ENCODE data around the gene AK3. TPM values are rescaled to one million over a fixed set of nuclear protein-coding genes. Genes with fewer than 3 reads are reported as not detected.

Gene AK3
- total RNA-seq, 5 donors from 2014 or later (not counting 1 experiment from before 2014, with no cell fraction given): 20.0 to 25.7 (median 23.1) TPM

DNA sequence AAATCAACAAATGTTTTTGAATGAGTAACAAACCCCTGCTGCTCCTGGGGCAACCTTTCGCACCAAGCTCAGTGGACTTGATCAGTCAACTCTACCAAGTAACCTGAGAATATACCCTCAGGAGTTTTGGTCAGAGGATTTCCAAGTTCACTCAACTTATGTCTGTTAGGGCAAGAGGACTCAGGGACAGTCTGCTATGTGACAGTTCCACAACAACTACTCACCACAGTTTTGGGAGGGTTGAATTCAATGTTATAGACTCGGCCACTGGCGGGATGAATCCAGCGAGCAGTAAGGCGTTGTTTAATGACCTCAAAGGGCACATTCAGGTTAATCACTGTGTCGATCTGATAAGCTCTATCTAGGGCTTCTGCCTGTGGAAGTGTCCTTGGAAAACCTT, 22.1 kb downstream of the AK3 start:
- H3K4me1 Mint-ChIP-seq: no peaks in the 10 kb centered on the region
- peaks cover under 1 to 60% of the 10 kb centered on the region in 2 donors for H3K36me3 ChIP-seq (ENCODE audit: control insufficient read depth in 2 of 2, extremely low read depth in 1 of 2, insufficient read depth in 1 of 2, low read length in 1 of 2)
- H3K9me3 Mint-ChIP-seq: no peaks in the 10 kb centered on the region
- no peaks in the 10 kb centered on the region for H3K9me3 ChIP-seq
- H3K27me3 ChIP-seq (replicated peaks in 1 of 2; ENCODE audit: control insufficient read depth in 2 of 2, extremely low read depth in 1 of 2, insufficient read depth in 2 of 2, low read length in 1 of 2): no peaks in the 10 kb centered on the region
- peaks cover 43% of the 10 kb centered on the region for H3K36me3 Mint-ChIP-seq
- no peaks in the 10 kb centered on the region for H3K4me1 ChIP-seq (ENCODE audit: control insufficient read depth in 1 of 2, extremely low read depth in 1 of 2, insufficient read depth in 2 of 2, low read length in 2 of 2)
- no peak overlapping the region for H3K27ac ChIP-seq (ENCODE audit: low read length)
- no peaks in the 10 kb centered on the region for H3K27me3 Mint-ChIP-seq
- no peak for DNase-seq
- POLR2A ChIA-PET: no interaction called here
- no peak overlapping the region for H3K4me3 ChIP-seq (ENCODE audit: control insufficient read depth in 1 of 2, extremely low read depth in 1 of 2, low read length in 1 of 2)
- no peak overlapping the region for H3K27ac Mint-ChIP-seq
- no peak for ATAC-seq (replicated peaks in 1 of 4)
- H3K4me3 Mint-ChIP-seq: no peak overlapping the region
- 100% methylated on average over 5 of the region's 6 CpGs for WGBS (ENCODE audit: insufficient coverage)
- CTCF ChIA-PET: interaction anchor here (0.6 to 1.0 kb wide), 2 partner anchors 22 to 1183 kb away, joined by 3 to 4 read pairs; partner anchors contain the start of gene AK3 (in 1 of the 2)

DNA sequence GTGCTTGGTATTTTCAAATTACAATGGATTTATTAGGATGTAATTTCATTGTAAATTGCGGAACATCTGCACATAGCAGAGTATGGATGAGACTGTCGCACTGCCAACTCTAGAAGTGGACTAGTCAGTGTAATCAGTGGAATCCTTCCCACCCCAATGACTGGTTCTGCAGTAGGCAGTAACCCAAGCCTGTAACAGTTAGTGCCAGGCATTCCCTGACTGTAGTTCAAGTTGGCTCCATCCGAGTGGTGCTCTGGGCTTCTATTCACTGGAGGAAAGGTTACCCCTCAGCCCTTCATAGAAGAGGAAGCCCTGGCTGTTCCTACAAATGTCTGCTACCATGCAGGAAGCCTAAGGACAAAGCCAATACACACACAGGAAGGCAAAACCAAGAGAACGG, 23.2 kb downstream of the AK3 start:
- 80% methylated on average over 1 of the region's 4 CpGs for WGBS (ENCODE audit: insufficient coverage)
- Mint-ChIP-seq H3K4me3 (no peak overlapping the region), H3K27me3 (no peaks in the 10 kb centered on the region), H3K9me3 (no peaks in the 10 kb centered on the region), H3K4me1 (no peaks in the 10 kb centered on the region), H3K27ac (no peak overlapping the region), H3K36me3 (peaks cover 41% of the 10 kb centered on the region)
- DNase-seq (no peak), ATAC-seq (replicated peaks in 1 of 4) (no peak)
- Histone ChIP-seq H3K4me1 (ENCODE audit: control insufficient read depth in 1 of 2, extremely low read depth in 1 of 2, insufficient read depth in 2 of 2, low read length in 2 of 2) (no peaks in the 10 kb centered on the region), H3K27me3 (replicated peaks in 1 of 2; ENCODE audit: control insufficient read depth in 2 of 2, extremely low read depth in 1 of 2, insufficient read depth in 2 of 2, low read length in 1 of 2) (no peaks in the 10 kb centered on the region), H3K36me3 (ENCODE audit: control insufficient read depth in 2 of 2, extremely low read depth in 1 of 2, insufficient read depth in 1 of 2, low read length in 1 of 2) (peaks cover 0 to 68% of the 10 kb centered on the region in 2 donors), H3K9me3 (no peaks in the 10 kb centered on the region), H3K4me3 (ENCODE audit: control insufficient read depth in 1 of 2, extremely low read depth in 1 of 2, low read length in 1 of 2) (no peak overlapping the region), H3K27ac (ENCODE audit: low read length) (no peak overlapping the region)
- POLR2A ChIA-PET: no interaction called here
- CTCF ChIA-PET: interaction anchor here in 1 of 2 donors (0.6 kb wide), 1 partner anchor 60 kb away, joined by 3 read pairs; no protein-coding TSS in a partner anchor

DNA sequence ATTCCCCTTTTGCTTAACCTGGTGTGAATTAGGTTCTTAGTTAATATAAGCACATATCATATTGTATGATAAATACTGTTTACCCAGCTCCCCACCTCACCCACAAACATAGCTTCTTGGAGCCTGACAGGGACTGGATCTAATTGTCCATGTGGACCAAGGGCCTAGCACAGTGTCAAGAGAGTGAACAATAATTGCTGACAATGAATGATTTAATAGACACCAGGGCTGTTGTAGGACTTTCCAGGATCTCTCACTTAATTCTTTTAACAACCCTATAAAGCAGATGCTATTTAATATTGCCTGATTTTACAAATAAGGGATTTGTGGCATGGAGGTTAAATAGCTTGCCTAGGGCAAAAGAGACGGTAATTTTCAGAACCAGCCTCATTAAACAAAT, 24.8 kb downstream of the AK3 start:
- no peaks in the 10 kb centered on the region for H3K4me1 Mint-ChIP-seq
- no CpG with 5 or more reads among the region's 1 CpG for WGBS (ENCODE audit: insufficient coverage)
- no peak for DNase-seq
- CTCF ChIA-PET: interaction anchor here in 1 of 2 donors (0.8 kb wide), 1 partner anchor 65 kb away, joined by 3 read pairs; no protein-coding TSS in a partner anchor
- H3K4me3 ChIP-seq (ENCODE audit: control insufficient read depth in 1 of 2, extremely low read depth in 1 of 2, low read length in 1 of 2): no peak overlapping the region
- POLR2A ChIA-PET: interaction anchor here in 1 of 2 donors (1.2 kb wide), 1 partner anchor 733 kb away, joined by 3 read pairs; no protein-coding TSS in a partner anchor
- peak overlapping the region in 1 of 2 donors; percentile 34 for H3K27ac Mint-ChIP-seq
- H3K27me3 Mint-ChIP-seq: no peaks in the 10 kb centered on the region
- peaks cover 41% of the 10 kb centered on the region for H3K36me3 Mint-ChIP-seq
- no peaks in the 10 kb centered on the region for H3K27me3 ChIP-seq (replicated peaks in 1 of 2; ENCODE audit: control insufficient read depth in 2 of 2, extremely low read depth in 1 of 2, insufficient read depth in 2 of 2, low read length in 1 of 2)
- H3K9me3 Mint-ChIP-seq: no peaks in the 10 kb centered on the region
- H3K4me3 Mint-ChIP-seq: no peak overlapping the region
- no peak for ATAC-seq (replicated peaks in 1 of 4)
- no peak overlapping the region for H3K27ac ChIP-seq (ENCODE audit: low read length)
- peaks cover 0 to 67% of the 10 kb centered on the region in 2 donors for H3K36me3 ChIP-seq (ENCODE audit: control insufficient read depth in 2 of 2, extremely low read depth in 1 of 2, insufficient read depth in 1 of 2, low read length in 1 of 2)
- no peaks in the 10 kb centered on the region for H3K4me1 ChIP-seq (ENCODE audit: control insufficient read depth in 1 of 2, extremely low read depth in 1 of 2, insufficient read depth in 2 of 2, low read length in 2 of 2)
- no peaks in the 10 kb centered on the region for H3K9me3 ChIP-seq

DNA sequence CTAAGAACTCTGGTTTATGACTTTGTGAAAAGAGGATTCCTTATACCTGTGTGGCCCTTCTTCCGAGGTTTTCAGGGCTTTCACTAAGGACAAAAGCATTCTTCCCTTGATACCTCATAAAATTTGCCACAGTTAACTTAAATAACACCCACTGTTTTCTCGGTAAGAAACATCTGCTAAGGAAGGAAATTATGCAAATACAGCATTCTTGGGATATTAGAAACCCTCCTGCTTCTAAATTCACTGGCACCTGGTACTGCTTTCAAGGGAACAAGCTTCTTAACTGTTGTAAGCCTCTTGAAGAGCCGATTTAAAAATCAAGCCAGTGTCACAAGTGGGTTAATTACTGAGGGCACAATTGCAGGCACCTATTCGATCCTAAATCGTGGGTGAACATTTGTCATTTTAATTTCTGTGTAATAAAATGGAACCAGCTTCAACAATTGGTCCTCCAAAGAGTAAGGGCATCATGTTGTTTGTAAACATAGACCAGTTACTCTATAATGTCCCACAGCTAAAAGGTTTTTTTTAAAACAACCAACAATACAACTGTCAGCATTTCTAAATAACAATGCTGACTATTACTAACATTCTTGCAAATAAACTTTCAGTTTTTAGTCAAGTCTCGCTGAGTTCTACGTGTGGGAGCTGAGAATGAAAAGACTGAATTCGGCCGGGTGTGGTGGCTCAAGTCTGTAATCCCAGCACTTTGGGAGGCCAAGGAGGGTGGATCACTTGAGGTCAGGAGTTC, 26.6 kb downstream of the AK3 start:
- peaks cover 4 to 70% of the 10 kb centered on the region in 2 donors for H3K36me3 ChIP-seq (ENCODE audit: control insufficient read depth in 2 of 2, extremely low read depth in 1 of 2, insufficient read depth in 1 of 2, low read length in 1 of 2)
- ATAC-seq (replicated peaks in 1 of 4) (no peak), DNase-seq (no peak)
- no peaks in the 10 kb centered on the region for H3K27me3 ChIP-seq (replicated peaks in 1 of 2; ENCODE audit: control insufficient read depth in 2 of 2, extremely low read depth in 1 of 2, insufficient read depth in 2 of 2, low read length in 1 of 2)
- Mint-ChIP-seq H3K4me1 (peaks cover 0 to 1% (median 0%) of the 10 kb centered on the region in 3 donors), H3K9me3 (no peaks in the 10 kb centered on the region), H3K4me3 (no peak overlapping the region), H3K27me3 (no peaks in the 10 kb centered on the region), H3K27ac (peak overlapping the region in 1 of 2 donors; percentile 16), H3K36me3 (peaks cover 47% of the 10 kb centered on the region)
- no peaks in the 10 kb centered on the region for H3K4me1 ChIP-seq (ENCODE audit: control insufficient read depth in 1 of 2, extremely low read depth in 1 of 2, insufficient read depth in 2 of 2, low read length in 2 of 2)
- H3K27ac ChIP-seq (ENCODE audit: low read length): no peak overlapping the region
- H3K4me3 ChIP-seq (ENCODE audit: control insufficient read depth in 1 of 2, extremely low read depth in 1 of 2, low read length in 1 of 2): no peak overlapping the region
- H3K9me3 ChIP-seq: no peaks in the 10 kb centered on the region
- CTCF ChIA-PET: no interaction called here
- WGBS (ENCODE audit: insufficient coverage): 95% methylated on average over 4 of the region's 9 CpGs
- POLR2A ChIA-PET: interaction anchor here in 1 of 2 donors (0.5 to 0.7 kb wide), 3 partner anchors 27 to 111 kb away, joined by 5 to 8 read pairs (median 6); no protein-coding TSS in a partner anchor

DNA sequence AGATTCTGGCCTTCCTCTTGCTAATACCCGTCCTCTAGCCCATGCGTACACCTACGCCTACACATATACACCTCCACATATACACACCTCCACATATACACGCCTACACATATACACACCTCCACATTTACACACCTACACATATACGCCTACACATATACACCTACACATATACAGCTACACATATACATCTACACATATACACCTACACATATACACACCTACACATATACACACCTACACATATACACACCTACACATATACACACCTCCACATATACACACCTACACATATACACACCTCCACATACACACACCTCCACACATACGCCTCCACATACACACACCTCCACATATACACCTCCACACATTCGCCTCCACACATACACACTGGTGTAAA, 27.2 kb downstream of the AK3 start:
- Mint-ChIP-seq H3K27me3 (no peaks in the 10 kb centered on the region), H3K4me1 (peaks cover 0 to 5% (median 0%) of the 10 kb centered on the region in 3 donors), H3K4me3 (no peak overlapping the region), H3K9me3 (no peaks in the 10 kb centered on the region), H3K27ac (no peak overlapping the region), H3K36me3 (peaks cover 48% of the 10 kb centered on the region)
- DNase-seq (peak in 1 of 35 experiments; percentile 7), ATAC-seq (replicated peaks in 1 of 4) (no peak)
- Histone ChIP-seq H3K4me1 (ENCODE audit: control insufficient read depth in 1 of 2, extremely low read depth in 1 of 2, insufficient read depth in 2 of 2, low read length in 2 of 2) (no peaks in the 10 kb centered on the region), H3K27ac (ENCODE audit: low read length) (no peak overlapping the region), H3K4me3 (ENCODE audit: control insufficient read depth in 1 of 2, extremely low read depth in 1 of 2, low read length in 1 of 2) (no peak overlapping the region), H3K9me3 (no peaks in the 10 kb centered on the region), H3K36me3 (ENCODE audit: control insufficient read depth in 2 of 2, extremely low read depth in 1 of 2, insufficient read depth in 1 of 2, low read length in 1 of 2) (peaks cover 4 to 66% of the 10 kb centered on the region in 2 donors), H3K27me3 (replicated peaks in 1 of 2; ENCODE audit: control insufficient read depth in 2 of 2, extremely low read depth in 1 of 2, insufficient read depth in 2 of 2, low read length in 1 of 2) (no peaks in the 10 kb centered on the region)
- CTCF ChIA-PET: interaction anchor here in 1 of 2 donors (0.5 kb wide), 1 partner anchor 22 kb away, joined by 5 read pairs; no protein-coding TSS in a partner anchor
- POLR2A ChIA-PET: interaction anchor here in 1 of 2 donors (0.5 kb wide), 1 partner anchor 70 kb away, joined by 6 read pairs; no protein-coding TSS in a partner anchor
- WGBS (ENCODE audit: insufficient coverage): 64% methylated on average over 4 of the region's 7 CpGs

DNA sequence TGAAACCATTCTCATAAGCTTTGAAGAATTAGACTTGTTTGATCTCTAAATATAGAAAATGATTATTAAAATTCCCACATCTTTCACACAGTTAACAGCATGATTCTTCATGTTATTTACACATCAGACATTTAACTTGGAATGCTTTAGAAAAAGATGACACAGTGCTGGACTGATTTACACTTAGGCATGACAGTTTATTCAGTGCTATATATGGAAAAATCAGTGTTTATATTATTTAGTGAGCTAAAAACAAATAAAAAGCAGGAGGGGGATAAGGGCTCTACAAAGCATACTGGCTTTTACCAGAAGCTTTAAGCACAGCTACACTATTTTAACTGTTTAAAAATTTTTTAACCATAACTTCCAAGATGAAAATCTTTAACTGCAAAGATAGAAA, 31.6 kb downstream of the AK3 start:
- no peaks in the 10 kb centered on the region for H3K9me3 ChIP-seq
- POLR2A ChIA-PET: interaction anchor here in 1 of 2 donors (0.6 kb wide), 1 partner anchor 15 kb away, joined by 7 read pairs; no protein-coding TSS in a partner anchor
- Mint-ChIP-seq H3K27me3 (no peaks in the 10 kb centered on the region), H3K9me3 (no peaks in the 10 kb centered on the region), H3K4me1 (peaks cover 7 to 11% (median 8%) of the 10 kb centered on the region in 3 donors), H3K27ac (peak overlapping the region; percentile 58 to 63), H3K4me3 (no peak overlapping the region), H3K36me3 (peaks cover 37% of the 10 kb centered on the region)
- no peak for DNase-seq
- H3K4me3 ChIP-seq (ENCODE audit: control insufficient read depth in 1 of 2, extremely low read depth in 1 of 2, low read length in 1 of 2): no peak overlapping the region
- H3K27me3 ChIP-seq (replicated peaks in 1 of 2; ENCODE audit: control insufficient read depth in 2 of 2, extremely low read depth in 1 of 2, insufficient read depth in 2 of 2, low read length in 1 of 2): no peaks in the 10 kb centered on the region
- H3K4me1 ChIP-seq (ENCODE audit: control insufficient read depth in 1 of 2, extremely low read depth in 1 of 2, insufficient read depth in 2 of 2, low read length in 2 of 2): no peaks in the 10 kb centered on the region
- CTCF ChIA-PET: no interaction called here
- H3K27ac ChIP-seq (ENCODE audit: low read length): no peak overlapping the region
- ATAC-seq (replicated peaks in 1 of 4): no peak
- peaks cover 4 to 35% of the 10 kb centered on the region in 2 donors for H3K36me3 ChIP-seq (ENCODE audit: control insufficient read depth in 2 of 2, extremely low read depth in 1 of 2, insufficient read depth in 1 of 2, low read length in 1 of 2)

Measured in T-cell (primary cell).